Stomach (tissue), 9 donors: ENCODE measurements around the gene NUP98. TPM values are rescaled to one million over a fixed set of nuclear protein-coding genes. Genes with fewer than 3 reads are reported as not detected.

Experiments
- DNase-seq, 2 donors: peaks; one replicate each; pipeline versions ENCODE4 v3.0.0 to v3.0.0-alpha.2; 2013 to 2019
- H3K27ac ChIP-seq, 5 donors: fragments of 200-600 bp in 4 of 5; sonication (generic) in 4 of 5; one replicate each; pipeline ENCODE4 v1.5.1; 2013 to 2019; ENCODE audit warnings: mild to moderate bottlenecking in 1 of 5, moderate library complexity in 1 of 5
- H3K27me3 ChIP-seq, 3 donors: fragments of 200-600 bp; sonication (generic); one replicate each; pipeline ENCODE4 v1.5.1; 2017 to 2019; ENCODE audit warnings: mixed run types in 1 of 3
- H3K36me3 ChIP-seq, 4 donors: fragments of 200-600 bp; sonication (generic); 1 replicate in 3 of 4; 2 replicates in 1 of 4; pipeline ENCODE4 v1.5.1; 2016 to 2019
- H3K4me1 ChIP-seq, 4 donors: fragments of 200-600 bp; sonication (generic); one replicate each; pipeline ENCODE4 v1.5.1; 2016 to 2019
- H3K4me3 ChIP-seq, 4 donors: fragments of 200-600 bp; sonication (generic) in 3 of 4; one replicate each; pipeline ENCODE4 v1.5.1; 2016 to 2019; ENCODE audit warnings: mild to moderate bottlenecking in 1 of 4
- H3K9me3 ChIP-seq, 4 donors: fragments of 200-600 bp; sonication (generic); one replicate each; pipeline ENCODE4 v1.5.1; 2016 to 2019
- CTCF ChIP-seq, 7 experiments: fragments of 450-650 bp in 4 of 7; fragments of 200-600 bp in 3 of 7; sonication (generic) in 3 of 7; IDR thresholded peaks; one replicate each; pipeline ENCODE4 v1.5.1; 2016 to 2019; ENCODE audit warnings: antibody characterized with exemption in 7 of 7, control low read depth in 2 of 7, mild to moderate bottlenecking in 1 of 7
- EP300 ChIP-seq: sonication (generic); formaldehyde crosslinking; IDR thresholded peaks from one replicate; pipeline ENCODE4 v1.6.1; 2017; ENCODE audit warnings: antibody characterized with exemption
- POLR2A ChIP-seq, 4 donors: fragments of 450-650 bp; IDR thresholded peaks; one replicate each; pipeline ENCODE4 v1.6.1; 2016; ENCODE audit warnings: antibody characterized with exemption in 4 of 4, control low read depth in 2 of 4, mild to moderate bottlenecking in 1 of 4, moderate library complexity in 1 of 4
- POLR2AphosphoS5 ChIP-seq, 3 donors: sonication (generic); formaldehyde crosslinking; IDR thresholded peaks; one replicate each; pipeline ENCODE4 v1.6.1; 2016; ENCODE audit warnings: antibody characterized with exemption in 3 of 3
- WGBS, 5 donors: extraction: QIAGEN DNeasy Blood & Tissue Kit in 3 of 5; methylation state at CpG; one replicate each; pipeline versions ENCODE4 v1.1.5 to v1.1.7; 2013 to 2018; 5-methylcytosine and 5-hydroxymethylcytosine counted together
- intact Hi-C: fragments of 100-400 bp; cut with DNase I; formaldehyde crosslinking; loops from one replicate; pipeline ENCODE4 v1.15.1; 2023; ENCODE audit warnings: low total_unique reads
- polyA plus RNA-seq, 3 donors: library from polyadenylated mRNA; stranded (reverse); fragments of 200-250 nt; gene quantifications; one replicate each; pipeline ENCODE4 v1.2.3, GENCODE V29; 2013
- total RNA-seq, 5 donors: library from RNA; depleted of rRNA; stranded (reverse); fragments of >200 nt; gene quantifications; one replicate each; pipeline versions ENCODE4 v1.1.0 to v1.2.3, GENCODE V29; 2014 to 2016
- donor health status: healthy with polysubstance abuse.
- donor health status: Bipolar disorder and iron deficiency.
- donor health status: healthy.

The NUP98 gene
- total and polyA plus RNA-seq, 8 donors, result 16.2 to 132 (median 54.9) TPM

GRCh38 chr11:3841426-3842350 is 44.3 kb upstream of the NUP98 start:
- Histone ChIP-seq H3K27me3 (no peaks in the 10 kb centered on the region), H3K27ac (peak overlapping the region; percentile 98 to 99 (median 98)), H3K4me3 (peak overlapping the region; percentile 59 to 97 (median 78)), H3K36me3 (no peaks in the 10 kb centered on the region), H3K9me3 (no peaks in the 10 kb centered on the region), H3K4me1 (peaks cover 31 to 45% (median 41%) of the 10 kb centered on the region in 4 donors)
- 22 to 33% (median 24%) methylated on average over 29 to 44 of the region's 44 CpGs for WGBS, 5 donors
- intact Hi-C loops, result no loop called here
- peak in 4 of 7 experiments; percentile 48 to 73 (median 66) for TF ChIP-seq CTCF (IDR thresholded peaks at IDR 0.05)
- TF ChIP-seq POLR2A (IDR thresholded peaks at IDR 0.05), result no peak
- peak in 2 of 3 donors; percentile 59 to 65 for TF ChIP-seq POLR2AphosphoS5 (IDR thresholded peaks at IDR 0.05)
- peak; percentile 89 to 95 for DNase-seq

- H3K36me3 ChIP-seq, result no peaks in the 10 kb centered on the region
- H3K9me3 ChIP-seq, result no peaks in the 10 kb centered on the region
- no peak for TF ChIP-seq EP300
- no peak for TF ChIP-seq CTCF (IDR thresholded peaks at IDR 0.05)
- TF ChIP-seq POLR2A (IDR thresholded peaks at IDR 0.05), result no peak
- TF ChIP-seq POLR2AphosphoS5 (IDR thresholded peaks at IDR 0.05), result peak in 2 of 3 donors; percentile 14 to 64
- H3K4me1 ChIP-seq, result peaks cover 31 to 52% (median 48%) of the 10 kb centered on the region in 4 donors
- H3K27me3 ChIP-seq, result no peaks in the 10 kb centered on the region
- peak; percentile 81 to 93 for DNase-seq
- intact Hi-C loops, result no loop called here
- H3K4me3 ChIP-seq, result peak within 1 kb of the TSS; percentile 59 to 97 (median 78)
- 0 to 1% (median 1%) methylated on average over 10 to 41 of the region's 42 CpGs for WGBS, 5 donors
- peak within 1 kb of the TSS; percentile 98 to 99 (median 98) for H3K27ac ChIP-seq
Measured at GRCh38 chr11:3840870-3841425, 43.6 kb upstream of the NUP98 start, which contains the start of gene RHOG. Gene RHOG, minus strand, starts transcription at chr11:3840959. Its CDS starts 12,821 bp downstream, at chr11:3828138.

- H3K4me3 ChIP-seq, result peak overlapping the region; percentile 59 to 97 (median 78)
- intact Hi-C loops, result no loop called here
- peaks cover 31 to 59% (median 55%) of the 10 kb centered on the region in 4 donors for H3K4me1 ChIP-seq
- no peaks in the 10 kb centered on the region for H3K36me3 ChIP-seq
- WGBS, 5 donors, result 1 to 4% (median 3%) methylated on average over 15 to 46 of the region's 46 CpGs
- H3K27ac ChIP-seq, result peak overlapping the region; percentile 92 to 99 (median 98)
- H3K27me3 ChIP-seq, result no peaks in the 10 kb centered on the region
- DNase-seq, result no peak
- H3K9me3 ChIP-seq, result no peaks in the 10 kb centered on the region
- TF ChIP-seq POLR2AphosphoS5 (IDR thresholded peaks at IDR 0.05), result no peak
- no peak for TF ChIP-seq POLR2A (IDR thresholded peaks at IDR 0.05)
Measured at GRCh38 chr11:3840004-3840869, 42.9 kb upstream of the NUP98 start.

- peaks cover 41 to 73% (median 70%) of the 10 kb centered on the region in 4 donors for H3K4me1 ChIP-seq
- TF ChIP-seq CTCF (IDR thresholded peaks at IDR 0.05), result no peak
- TF ChIP-seq POLR2A (IDR thresholded peaks at IDR 0.05), result no peak
- no peak for TF ChIP-seq EP300
- TF ChIP-seq POLR2AphosphoS5 (IDR thresholded peaks at IDR 0.05), result no peak
- DNase-seq, result no peak
Measured at GRCh38 chr11:3838504-3838903, 41.1 kb upstream of the NUP98 start.

More at GRCh38 chr11:3838504-3838903, 41.1 kb upstream of the NUP98 start:
- H3K4me3 ChIP-seq, result peak overlapping the region in 3 of 4 donors; percentile 59 to 97 (median 78)
- no peaks in the 10 kb centered on the region for H3K36me3 ChIP-seq
- no peaks in the 10 kb centered on the region for H3K9me3 ChIP-seq
- H3K27me3 ChIP-seq, result no peaks in the 10 kb centered on the region
- intact Hi-C loops, result no loop called here
- 73 to 86% (median 75%) methylated on average over 2 of the region's 2 CpGs for WGBS, 5 donors
- peak overlapping the region in 4 of 5 donors; percentile 98 to 99 (median 98) for H3K27ac ChIP-seq
